ENCODE measurements around the gene ACTL8.

GRCh38 chr1:17826165-17826488, 71.0 kb downstream of the ACTL8 start:
- TF ChIP-seq CTCF (IDR thresholded peaks at IDR 0.05) (no peak), EP300 (IDR thresholded peaks at IDR 0.05) (no peak), POLR2A (IDR thresholded peaks at IDR 0.05) (no peak)

All from ovary (tissue), 3 donors.